ENCODE measurements around the gene TNIP1.

GRCh38 chr5:151002681-151003502 lies 77.9 kb downstream of the TNIP1 start:
- TF ChIP-seq EZH2 (IDR thresholded peaks at IDR 0.05; ENCODE audit: borderline replicate concordance, low read length) (no peak), CTCF (conservative IDR thresholded peaks at IDR 0.05 in 1 of 2, IDR thresholded peaks at IDR 0.05 in 1 of 2; ENCODE audit: extremely low read depth in 1 of 2, insufficient read depth in 1 of 2, low read depth in 1 of 2, low read length in 2 of 2) (no peak)
